Activated T-helper 17 cell treated with anti-CD3 and anti-CD28 coated beads, Interleukin-2, amount 50 U/mL, for 72 hours (primary cell): ENCODE data around the gene HRG. TPM values are rescaled to one million over a fixed set of nuclear protein-coding genes. Genes with fewer than 3 reads are reported as not detected.
"Not testable (repeated sequence)": the region's sequence is repeated elsewhere in the genome, so short reads cannot be mapped to it uniquely, and the experiment has no call there.

Experiments
- ATAC-seq: fragments of 150-1000 bp; cut with Tn5 transposase; replicated peaks from 2 replicates; pipeline ENCODE4 v1.10.0; 2021; ENCODE audit warnings: mild to moderate bottlenecking, moderate library complexity
- H3K27ac Mint-ChIP-seq: one replicate; pipeline ENCODE4 v1.8.0; 2022; ENCODE audit warnings: mixed read lengths
- H3K27me3 Mint-ChIP-seq: one replicate; pipeline ENCODE4 v1.8.0; 2022; ENCODE audit warnings: mixed read lengths
- H3K36me3 Mint-ChIP-seq: one replicate; pipeline ENCODE4 v1.8.0; 2022; ENCODE audit warnings: low read depth, mild to moderate bottlenecking, mixed read lengths
- H3K4me1 Mint-ChIP-seq: one replicate; pipeline ENCODE4 v1.8.0; 2022; ENCODE audit warnings: mixed read lengths
- H3K4me3 Mint-ChIP-seq: one replicate; pipeline ENCODE4 v1.8.0; 2022; ENCODE audit warnings: mild to moderate bottlenecking, mixed read lengths
- H3K9me3 Mint-ChIP-seq: one replicate; pipeline ENCODE4 v1.8.0; 2022; ENCODE audit warnings: mixed read lengths
- total RNA-seq, 2 donors: library from RNA; stranded (reverse); gene quantifications; one replicate each; pipeline ENCODE4 v1.2.3, GENCODE V29; 2022

HRG gene
- total RNA-seq, 2 donors from 2014 or later, result not detected

DNA sequence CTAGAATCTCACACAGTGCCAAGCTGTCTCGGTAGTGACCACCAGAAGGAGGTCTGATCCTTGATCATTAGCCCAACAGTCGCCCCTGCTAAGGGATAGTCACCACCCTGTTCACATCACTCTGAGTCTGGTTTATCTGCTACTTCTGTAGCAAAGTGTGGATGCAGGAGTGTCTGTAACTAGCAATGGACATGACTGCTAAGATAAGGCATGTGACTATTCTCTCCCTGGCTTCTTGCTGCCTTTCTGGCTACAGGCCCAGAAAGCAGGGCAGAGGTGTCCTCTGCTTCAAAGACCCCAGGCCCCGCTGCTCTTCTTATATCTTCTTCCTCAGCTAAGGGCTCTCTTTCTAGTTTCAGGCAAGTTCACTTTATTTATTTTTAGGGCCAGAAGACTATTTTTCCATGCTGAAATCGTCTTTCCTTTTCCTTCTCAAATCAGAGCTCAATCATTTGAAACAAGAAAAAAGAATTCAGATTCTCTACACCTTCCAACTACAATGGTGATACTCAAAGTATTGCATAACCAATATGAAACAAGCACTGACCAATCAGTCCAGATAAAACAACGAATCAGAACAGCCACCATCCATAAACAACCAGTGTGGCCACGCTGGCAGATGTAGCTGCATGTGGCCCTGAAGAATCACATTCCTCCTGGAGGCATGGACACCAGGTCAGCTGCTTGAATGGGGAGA is 43.3 kb downstream of the HRG start:
- Mint-ChIP-seq H3K36me3 (no peaks in the 10 kb centered on the region), H3K27ac (no peak overlapping the region), H3K9me3 (no peaks in the 10 kb centered on the region), H3K4me3 (no peak overlapping the region), H3K27me3 (peaks cover 27% of the 10 kb centered on the region), H3K4me1 (peaks cover 6% of the 10 kb centered on the region)
- no peak for ATAC-seq

DNA sequence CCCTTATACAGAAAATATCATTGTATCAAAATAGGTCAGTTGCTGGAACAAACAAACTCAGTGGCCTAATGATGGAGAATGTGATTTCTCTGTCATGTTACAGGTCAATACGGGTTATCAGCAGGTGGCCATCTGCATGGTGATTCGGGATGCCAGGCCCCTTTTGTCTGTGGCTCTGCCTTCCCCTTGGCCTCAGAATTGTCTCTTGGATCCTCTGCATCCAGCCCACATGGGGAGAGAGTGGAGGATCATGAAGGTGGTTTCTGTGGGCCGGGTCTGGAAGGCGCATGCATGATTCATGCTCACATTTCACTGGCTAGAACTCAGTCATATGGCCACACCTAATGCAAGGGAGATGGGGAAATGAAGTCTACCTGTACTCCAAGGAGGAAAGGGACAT is 44.9 kb downstream of the HRG start:
- H3K27me3 Mint-ChIP-seq, result peaks cover 18% of the 10 kb centered on the region
- H3K9me3 Mint-ChIP-seq, H3K36me3 Mint-ChIP-seq, H3K27ac Mint-ChIP-seq, H3K4me3 Mint-ChIP-seq, ATAC-seq, H3K4me1 Mint-ChIP-seq: not testable (repeated sequence)

DNA sequence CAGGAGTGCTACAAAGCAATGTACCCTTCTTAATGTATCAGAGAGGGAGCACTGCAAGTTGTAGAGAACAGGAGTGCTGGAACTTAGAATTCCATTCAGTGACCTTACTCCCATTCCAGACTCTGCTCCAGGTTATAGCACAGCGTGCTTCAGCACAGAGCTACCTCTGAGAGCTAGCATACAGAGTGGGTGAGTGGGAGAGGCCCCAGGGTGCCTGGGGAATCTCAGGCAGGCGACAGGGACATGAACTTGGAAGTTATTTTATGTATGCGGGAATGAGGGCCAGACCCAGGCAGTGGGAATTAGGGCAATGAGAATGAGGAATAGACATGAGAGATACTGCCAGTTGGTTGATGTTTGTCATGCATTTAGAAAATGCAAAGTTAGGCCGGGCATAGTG is 47.7 kb downstream of the HRG start:
- Mint-ChIP-seq H3K27ac (no peak overlapping the region), H3K9me3 (no peaks in the 10 kb centered on the region), H3K36me3 (no peaks in the 10 kb centered on the region), H3K4me1 (no peaks in the 10 kb centered on the region), H3K27me3 (peaks cover 10% of the 10 kb centered on the region), H3K4me3 (no peak overlapping the region)
- ATAC-seq, result no peak

DNA sequence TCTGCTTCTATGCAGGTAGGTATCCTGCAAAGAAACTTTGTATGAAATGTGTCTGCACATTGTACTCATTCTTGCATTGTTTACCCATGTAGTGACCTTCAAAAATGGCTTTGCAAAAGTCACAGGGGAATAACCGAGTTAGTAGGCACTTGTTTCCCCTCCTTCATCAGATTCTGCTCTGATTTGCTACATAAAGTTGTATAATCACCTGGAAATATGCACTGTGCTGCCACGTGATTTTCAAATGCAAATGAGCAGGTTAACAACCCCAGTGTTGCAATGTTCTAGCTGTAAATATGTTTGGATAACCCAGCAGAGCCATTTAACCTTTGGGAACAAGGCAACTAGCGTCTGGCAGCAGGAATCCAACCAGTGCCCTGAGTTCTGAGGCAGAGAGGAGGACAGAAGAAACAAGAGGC is 51.2 kb downstream of the HRG start, which contains the start of gene KNG1:
TSS of gene KNG1 (plus strand) at position 321 of the 419 bp plus-strand sequence. CDS start 184 bp downstream, outside the sequence.
- no peak for ATAC-seq
- Mint-ChIP-seq H3K4me1 (peaks cover 6% of the 10 kb centered on the region), H3K4me3 (no peak within 1 kb of the TSS), H3K27me3 (no peaks in the 10 kb centered on the region), H3K36me3 (no peaks in the 10 kb centered on the region), H3K9me3 (no peaks in the 10 kb centered on the region), H3K27ac (no peak within 1 kb of the TSS)

DNA sequence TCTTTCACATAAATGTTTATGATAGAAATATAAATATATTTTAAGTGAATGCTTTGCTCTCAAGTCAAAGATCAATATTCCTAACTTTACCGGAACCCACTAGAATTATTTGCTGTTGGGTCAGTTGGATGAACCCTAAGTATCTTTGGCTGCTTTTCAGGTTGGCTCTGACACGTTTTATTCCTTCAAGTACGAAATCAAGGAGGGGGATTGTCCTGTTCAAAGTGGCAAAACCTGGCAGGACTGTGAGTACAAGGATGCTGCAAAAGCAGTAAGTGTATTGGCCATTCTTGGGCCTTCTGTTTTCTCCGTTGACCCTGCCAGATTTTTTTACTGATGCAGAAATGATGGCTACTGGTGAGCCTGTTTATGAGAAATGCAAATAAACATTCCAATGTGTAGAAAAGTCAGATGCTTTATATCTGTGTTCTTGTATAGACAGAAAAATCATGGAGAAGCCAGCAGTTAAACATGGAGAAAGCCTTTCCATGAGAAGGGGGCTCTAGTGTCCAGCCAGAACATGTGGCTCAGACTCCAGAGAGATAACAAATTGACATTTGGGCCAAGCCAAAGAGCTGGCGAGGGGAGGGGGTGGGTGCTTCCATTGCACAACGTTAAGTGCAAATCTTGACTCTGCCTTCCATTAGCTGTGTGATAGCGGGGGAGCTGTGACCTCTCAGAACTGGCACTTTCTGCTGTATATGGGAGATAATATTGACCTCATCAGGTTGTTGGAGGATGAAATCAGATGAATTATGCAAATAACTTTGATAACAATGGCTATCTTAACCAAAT is 54.3 kb downstream of the HRG start:
- no peaks in the 10 kb centered on the region for H3K27me3 Mint-ChIP-seq
- no peak for ATAC-seq
- no peak overlapping the region for H3K27ac Mint-ChIP-seq
- H3K4me1 Mint-ChIP-seq, result peaks cover 6% of the 10 kb centered on the region
- H3K36me3 Mint-ChIP-seq, result no peaks in the 10 kb centered on the region
- H3K4me3 Mint-ChIP-seq, result no peak overlapping the region
- H3K9me3 Mint-ChIP-seq, result no peaks in the 10 kb centered on the region

DNA sequence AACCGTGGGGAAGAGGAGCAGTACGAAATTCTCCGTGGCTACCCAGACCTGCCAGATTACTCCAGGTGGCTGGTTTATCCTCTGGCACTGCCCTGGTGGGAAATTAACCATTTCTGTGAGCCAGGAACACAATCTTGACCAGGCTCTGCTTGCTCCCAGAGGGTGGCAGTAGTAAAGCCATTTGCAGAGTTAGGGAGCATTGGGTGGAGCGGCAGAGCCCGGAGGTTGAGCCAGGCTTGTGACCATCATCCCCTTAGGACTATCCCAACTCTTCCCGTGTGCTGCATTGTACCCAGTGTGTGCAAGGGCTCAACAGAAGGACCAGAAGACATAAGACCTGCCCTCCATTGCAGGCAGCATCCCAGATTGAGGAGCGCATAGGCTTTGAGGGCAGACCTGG is 56.6 kb downstream of the HRG start:
- Mint-ChIP-seq H3K4me3 (no peak overlapping the region), H3K9me3 (no peaks in the 10 kb centered on the region), H3K27ac (no peak overlapping the region), H3K36me3 (no peaks in the 10 kb centered on the region), H3K4me1 (peaks cover 6% of the 10 kb centered on the region), H3K27me3 (no peaks in the 10 kb centered on the region)
- ATAC-seq, result no peak

DNA sequence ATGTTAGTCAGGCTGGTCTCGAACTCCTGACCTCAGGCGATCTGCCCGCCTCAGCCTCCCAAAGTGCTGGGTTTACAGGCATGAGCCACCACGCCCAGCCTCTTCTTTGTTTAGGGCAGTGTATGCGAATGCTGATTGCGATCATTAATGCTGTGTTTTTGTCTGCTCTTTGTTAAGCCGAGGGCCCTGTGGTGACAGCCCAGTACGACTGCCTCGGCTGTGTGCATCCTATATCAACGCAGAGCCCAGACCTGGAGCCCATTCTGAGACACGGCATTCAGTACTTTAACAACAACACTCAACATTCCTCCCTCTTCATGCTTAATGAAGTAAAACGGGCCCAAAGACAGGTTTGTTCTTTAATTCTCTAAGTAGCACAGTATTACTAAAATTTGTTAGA is 59.1 kb downstream of the HRG start:
- no peaks in the 10 kb centered on the region for H3K9me3 Mint-ChIP-seq
- H3K4me3 Mint-ChIP-seq, result no peak overlapping the region
- H3K36me3 Mint-ChIP-seq, result no peaks in the 10 kb centered on the region
- peaks cover 3% of the 10 kb centered on the region for H3K27me3 Mint-ChIP-seq
- H3K27ac Mint-ChIP-seq, result no peak overlapping the region
- no peak for ATAC-seq
- peaks cover 6% of the 10 kb centered on the region for H3K4me1 Mint-ChIP-seq

Other genes with a start within 250 kb of the HRG start
- gene CRYGS, start 121.6 kb upstream of the HRG start, total RNA-seq, result 1 to 10 TPM; 2.4 to 4.9 TPM
- gene TBCCD1, start 98.7 kb upstream of the HRG start, total RNA-seq, result 1 to 10 TPM; 7.8 to 9.7 TPM
- gene DNAJB11, start 95.3 kb upstream of the HRG start, total RNA-seq, result 10 to 100 TPM; 22.4 to 46.7 TPM
- gene AHSG, start 53.0 kb upstream of the HRG start, total RNA-seq, result not detected
- not detected for gene FETUB, start 25.6 kb upstream of the HRG start, total RNA-seq
- gene KNG1, start 51.3 kb downstream of the HRG start, total RNA-seq, result not detected
- 100 to 1,000 TPM; 266 to 346 TPM for gene EIF4A2, start 117.6 kb downstream of the HRG start, total RNA-seq
- gene RFC4, start 140.5 kb downstream of the HRG start, total RNA-seq, result 100 to 1,000 TPM in 1 of 2 donors, 10 to 100 TPM in 1; 87.1 to 108 TPM
- not detected for gene ADIPOQ, start 176.7 kb downstream of the HRG start, total RNA-seq